ENCODE data around the gene NEDD9. TPM values are rescaled to one million over a fixed set of nuclear protein-coding genes. Genes with fewer than 3 reads are reported as not detected.

The NEDD9 gene
- total RNA-seq (10 to 100 TPM in 1 of 2 donors, 1 to 10 TPM in 1; 7.8 to 15.7 TPM), polyA plus RNA-seq (10 to 100 TPM in 1 of 2 donors, 1 to 10 TPM in 1; 7.5 to 16.8 TPM)

GRCh38 chr6:11232193-11232769, at the start of gene NEDD9:
NEDD9 (minus strand) TSS chr6:11232668; CDS start chr6:11232515, 153 bp downstream.
- Histone ChIP-seq H3K4me1 (ENCODE audit: control insufficient read depth in 4 of 4, insufficient read depth in 4 of 4, low read length in 3 of 4) (peaks cover 0 to 15% (median 6%) of the 10 kb centered on the region in 4 donors), H3K9ac (ENCODE audit: low read depth in 1 of 2, low read length in 2 of 2) (peak within 1 kb of the TSS; percentile 88 to 98), H3K36me3 (ENCODE audit: control insufficient read depth in 4 of 4, insufficient read depth in 3 of 4, low read depth in 1 of 4, low read length in 3 of 4) (no peaks in the 10 kb centered on the region), H3K9me3 (ENCODE audit: control insufficient read depth in 4 of 4, low read length in 3 of 4) (no peaks in the 10 kb centered on the region), H3K27me3 (ENCODE audit: control insufficient read depth in 4 of 4, insufficient read depth in 4 of 4, low read length in 3 of 4) (no peaks in the 10 kb centered on the region), H3K4me3 (ENCODE audit: low read depth in 1 of 3, low read length in 3 of 3) (peak within 1 kb of the TSS; percentile 64 to 84 (median 82)), H3K27ac (ENCODE audit: low read depth in 1 of 2, low read length in 2 of 2) (peak within 1 kb of the TSS; percentile 74 to 89)
- peak; percentile 99 for TF ChIP-seq TAF1 (conservative IDR thresholded peaks at IDR 0.05)
- TF ChIP-seq REST (IDR thresholded peaks at IDR 0.05) = peak; percentile 91
- peak; percentile 97 for TF ChIP-seq YY1 (IDR thresholded peaks at IDR 0.05)
- peak; percentile 37 for TF ChIP-seq ATF3 (IDR thresholded peaks at IDR 0.05)
- peak; percentile 58 for TF ChIP-seq ZBTB33 (IDR thresholded peaks at IDR 0.05)
- peak in 1 of 2 donors; percentile 37 for TF ChIP-seq HNF4A (conservative IDR thresholded peaks at IDR 0.05)
- TF ChIP-seq EGR1 (IDR thresholded peaks at IDR 0.05; ENCODE audit: low read depth in 2 of 2) = no peak
- peak; percentile 52 to 54 for TF ChIP-seq RXRA (IDR thresholded peaks at IDR 0.05)
- TF ChIP-seq NR2F2 (IDR thresholded peaks at IDR 0.05) = no peak
- peak; percentile 67 for TF ChIP-seq SP1 (IDR thresholded peaks at IDR 0.05)
- TF ChIP-seq RAD21 (IDR thresholded peaks at IDR 0.05) = peak; percentile 65 to 72
- TF ChIP-seq GABPA (IDR thresholded peaks at IDR 0.05 in 1 of 2, conservative IDR thresholded peaks at IDR 0.05 in 1 of 2) = no peak
- no peak for TF ChIP-seq HNF4G (IDR thresholded peaks at IDR 0.05)
- TF ChIP-seq FOXA2 (IDR thresholded peaks at IDR 0.05) = peak; percentile 13
- TF ChIP-seq JUND (IDR thresholded peaks at IDR 0.05) = peak; percentile 62
- WGBS = under 1% methylated on average over 24 of the region's 24 CpGs
- DNase-seq (ENCODE audit: low spot score) = peak; percentile 90

- H3K4me1 ChIP-seq (ENCODE audit: control insufficient read depth in 4 of 4, insufficient read depth in 4 of 4, low read length in 3 of 4) = no peaks in the 10 kb centered on the region
- H3K27me3 ChIP-seq (ENCODE audit: control insufficient read depth in 4 of 4, insufficient read depth in 4 of 4, low read length in 3 of 4) = no peaks in the 10 kb centered on the region
- no peak overlapping the region for H3K27ac ChIP-seq (ENCODE audit: low read depth in 1 of 2, low read length in 2 of 2)
- H3K9me3 ChIP-seq (ENCODE audit: control insufficient read depth in 4 of 4, low read length in 3 of 4) = no peaks in the 10 kb centered on the region
- H3K36me3 ChIP-seq (ENCODE audit: control insufficient read depth in 4 of 4, insufficient read depth in 3 of 4, low read depth in 1 of 4, low read length in 3 of 4) = no peaks in the 10 kb centered on the region
- H3K4me3 ChIP-seq (ENCODE audit: low read depth in 1 of 3, low read length in 3 of 3) = no peak overlapping the region
- 95% methylated on average over 2 of the region's 2 CpGs for WGBS
- no peak overlapping the region for H3K9ac ChIP-seq (ENCODE audit: low read depth in 1 of 2, low read length in 2 of 2)
- no peak for DNase-seq (ENCODE audit: low spot score)
- TF ChIP-seq ATF3 (IDR thresholded peaks at IDR 0.05) (no peak), MAX (IDR thresholded peaks at IDR 0.05) (no peak), JUND (IDR thresholded peaks at IDR 0.05) (no peak), FOXA2 (IDR thresholded peaks at IDR 0.05) (no peak), REST (IDR thresholded peaks at IDR 0.05) (no peak), HNF4A (conservative IDR thresholded peaks at IDR 0.05) (no peak), CTCF (IDR thresholded peaks at IDR 0.05; ENCODE audit: low read depth, low read length, missing input control) (no peak), RXRA (IDR thresholded peaks at IDR 0.05) (no peak), FOXA1 (IDR thresholded peaks at IDR 0.05) (no peak)
Observed at GRCh38 chr6:11282245-11282644, 49.8 kb upstream of the NEDD9 start.

All from liver (tissue), 9 donors.